ENCODE data around the gene BCAS3.

BCAS3 gene

GRCh38 chr17:61178284-61178683, 500.6 kb downstream of the BCAS3 start:
- ATAC-seq, result no peak
- TF ChIP-seq TSHZ2 (CRISPR knock-in tag; IDR thresholded peaks at IDR 0.05) (peak; percentile 87), ISL1 (CRISPR knock-in tag; IDR thresholded peaks at IDR 0.05) (no peak), TCF4 (CRISPR knock-in tag; IDR thresholded peaks at IDR 0.05; ENCODE audit: borderline replicate concordance) (peak; percentile 95), BACH2 (CRISPR knock-in tag; IDR thresholded peaks at IDR 0.05; ENCODE audit: borderline replicate concordance) (peak; percentile 69; the same call in 1 of the 2 replicates)

- no peak for ATAC-seq
These were observed 501.7 kb downstream of the BCAS3 start for GRCh38 chr17:61179380-61179806.

GRCh38 chr17:61183793-61184192, 506.1 kb downstream of the BCAS3 start:
- no peak for TF ChIP-seq PATZ1 (CRISPR knock-in tag; IDR thresholded peaks at IDR 0.05; ENCODE audit: borderline replicate concordance)
- no peak for TF ChIP-seq ZFP30 (CRISPR knock-in tag; IDR thresholded peaks at IDR 0.05)
- no peak for TF ChIP-seq SNAI2 (CRISPR knock-in tag; IDR thresholded peaks at IDR 0.05)
- no peak for TF ChIP-seq ZFP3 (CRISPR knock-in tag; IDR thresholded peaks at IDR 0.05)
- ATAC-seq, result no peak

More at GRCh38 chr17:61179380-61179806, 501.7 kb downstream of the BCAS3 start:
- TF ChIP-seq TOX (CRISPR knock-in tag; IDR thresholded peaks at IDR 0.05; ENCODE audit: borderline replicate concordance) (no peak), OSR1 (CRISPR knock-in tag; IDR thresholded peaks at IDR 0.05) (no peak), PATZ1 (CRISPR knock-in tag; IDR thresholded peaks at IDR 0.05; ENCODE audit: borderline replicate concordance) (no peak), SNAI2 (CRISPR knock-in tag; IDR thresholded peaks at IDR 0.05) (no peak), ZFP3 (CRISPR knock-in tag; IDR thresholded peaks at IDR 0.05) (no peak), TCF4 (CRISPR knock-in tag; IDR thresholded peaks at IDR 0.05; ENCODE audit: borderline replicate concordance) (no peak), ESRRG (CRISPR knock-in tag; IDR thresholded peaks at IDR 0.05) (no peak), CSRNP3 (CRISPR knock-in tag; IDR thresholded peaks at IDR 0.05) (no peak), ISL1 (CRISPR knock-in tag; IDR thresholded peaks at IDR 0.05) (no peak), CSDC2 (CRISPR knock-in tag; IDR thresholded peaks at IDR 0.05) (no peak), ZNF565 (CRISPR knock-in tag; conservative IDR thresholded peaks at IDR 0.05; ENCODE audit: low read depth) (no peak), RARB (CRISPR knock-in tag; IDR thresholded peaks at IDR 0.05) (no peak), ARNTL (CRISPR knock-in tag; IDR thresholded peaks at IDR 0.05; ENCODE audit: borderline replicate concordance, low read depth) (no peak), ZNF70 (CRISPR knock-in tag; IDR thresholded peaks at IDR 0.05) (no peak), POU6F1 (CRISPR knock-in tag; IDR thresholded peaks at IDR 0.05; ENCODE audit: borderline replicate concordance, low read depth) (no peak), CREB5 (CRISPR knock-in tag; IDR thresholded peaks at IDR 0.05; ENCODE audit: low read depth) (no peak)
